OCI-LY1 (cell line): ENCODE measurements around the gene AGAP1.

Experiments used
- EZH2 ChIP-seq: fragments of 200-600 bp; sonication (generic), shearing (Covaris generic); IDR thresholded peaks from 2 replicates; pipeline ENCODE4 v1.8.0; 2017; ENCODE audit warnings: borderline replicate concordance, mixed run types, mild to moderate bottlenecking, antibody characterized with exemption, low read length, moderate library complexity, mixed read lengths
- TF ChIP-seq, protein P1 (sequence below): fragments of 200-600 bp; sonication (generic), shearing (Covaris generic); IDR thresholded peaks from 2 replicates; pipeline ENCODE4 v1.5.1; 2017; ENCODE audit warnings: mild to moderate bottlenecking, antibody characterized with exemption, low read length, moderate library complexity, mixed read lengths

DNA sequence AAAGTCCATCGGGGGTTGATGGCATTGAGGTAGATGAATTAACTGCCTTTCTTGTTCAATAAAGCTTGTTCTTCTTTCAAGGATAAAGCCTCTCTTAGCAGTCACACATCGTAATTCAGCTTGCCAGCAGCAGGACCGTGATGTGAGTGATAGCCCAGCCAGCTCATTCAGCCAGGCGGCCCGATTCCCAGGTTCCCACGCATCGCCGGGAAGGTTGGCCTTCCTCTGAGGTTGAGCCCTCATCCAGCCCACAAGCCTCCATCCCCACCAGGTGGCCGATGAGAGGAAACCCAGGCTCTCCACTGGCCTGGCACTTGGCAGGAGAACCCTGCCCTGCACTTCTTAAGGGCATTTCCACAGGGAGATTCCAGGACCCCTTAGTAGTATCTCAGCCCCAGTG, 4.7 kb downstream of the AGAP1 start:
- TF ChIP-seq, protein P1, sequence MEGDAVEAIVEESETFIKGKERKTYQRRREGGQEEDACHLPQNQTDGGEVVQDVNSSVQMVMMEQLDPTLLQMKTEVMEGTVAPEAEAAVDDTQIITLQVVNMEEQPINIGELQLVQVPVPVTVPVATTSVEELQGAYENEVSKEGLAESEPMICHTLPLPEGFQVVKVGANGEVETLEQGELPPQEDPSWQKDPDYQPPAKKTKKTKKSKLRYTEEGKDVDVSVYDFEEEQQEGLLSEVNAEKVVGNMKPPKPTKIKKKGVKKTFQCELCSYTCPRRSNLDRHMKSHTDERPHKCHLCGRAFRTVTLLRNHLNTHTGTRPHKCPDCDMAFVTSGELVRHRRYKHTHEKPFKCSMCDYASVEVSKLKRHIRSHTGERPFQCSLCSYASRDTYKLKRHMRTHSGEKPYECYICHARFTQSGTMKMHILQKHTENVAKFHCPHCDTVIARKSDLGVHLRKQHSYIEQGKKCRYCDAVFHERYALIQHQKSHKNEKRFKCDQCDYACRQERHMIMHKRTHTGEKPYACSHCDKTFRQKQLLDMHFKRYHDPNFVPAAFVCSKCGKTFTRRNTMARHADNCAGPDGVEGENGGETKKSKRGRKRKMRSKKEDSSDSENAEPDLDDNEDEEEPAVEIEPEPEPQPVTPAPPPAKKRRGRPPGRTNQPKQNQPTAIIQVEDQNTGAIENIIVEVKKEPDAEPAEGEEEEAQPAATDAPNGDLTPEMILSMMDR = no peak
- no peak for TF ChIP-seq EZH2
